K562 (cell line): ENCODE results near the gene SLC29A3. TPM values are rescaled to one million over a fixed set of nuclear protein-coding genes. Genes with fewer than 3 reads are reported as not detected.

Experiments
- ATAC-seq: fragments of 200-7000 bp; cut with Tn5 transposase; 3 replicates; pipeline ENCODE4 v1.9.1; 2020; ENCODE audit warnings: moderate library complexity
- BruUV-seq: library from RNA; stranded (reverse); fragments of 400-500 nt; replicated peaks from 2 replicates; lab custom pipeline; 2021; lab: Mats Ljungman, UMichigan
- CTCF ChIA-PET: fragments of 300-600 bp; formaldehyde crosslinking; extraction: SDS; loops from one replicate; lab custom pipeline; 2021; ENCODE audit warnings: low intra/inter-chr PET ratio; lab: Yijun Ruan, JAX
- POLR2A ChIA-PET: fragments of 300-600, 350-650 bp; sonication (Branson Sonifier 250); formaldehyde crosslinking; extraction: SDS; loops from one replicate; lab custom pipeline; 2021; ENCODE audit warnings: antibody characterized with exemption, inconsistent platforms; lab: Yijun Ruan, JAX
- DNase-seq, 4 experiments: peaks; one replicate each; pipeline versions ENCODE4 v3.0.0 to v3.0.0-alpha.2; 2011 to 2018; ENCODE audit warnings: low spot score in 3 of 4, mixed read lengths in 3 of 4; ENCODE audit errors: extremely low read depth in 1 of 4
- FAIRE-seq: peaks from 2 replicates; lab custom pipeline; 2011; peaks lifted over from hg19 to GRCh38; lab: Jason Lieb, UNC
- H2AFZ ChIP-seq: 2 replicates; pipeline ENCODE4 v1.6.0; 2011; ENCODE audit warnings: low read depth, low read length, control low read depth, inconsistent platforms
- H3K27ac ChIP-seq: fragments of 200-600 bp; 3 replicates; pipeline ENCODE4 v1.8.0; 2011; ENCODE audit warnings: low read depth, mild to moderate bottlenecking, control low read depth, inconsistent platforms, low read length, moderate library complexity, mixed read lengths; ENCODE audit errors: extremely low read depth
- H3K27me3 ChIP-seq, 2 experiments: fragments of 300-600 bp in 1 of 2; 2 replicates in 1 of 2; 3 replicates in 1 of 2; pipeline versions ENCODE4 v1.6.0 to v1.8.0; 2011; ENCODE audit warnings: inconsistent platforms in 2 of 2, low read length in 2 of 2, mild to moderate bottlenecking in 1 of 2, mixed read lengths in 1 of 2, moderate library complexity in 1 of 2; ENCODE audit not compliant: control insufficient read depth in 2 of 2, insufficient read depth in 2 of 2
- H3K36me3 ChIP-seq: fragments of 300-600 bp; 3 replicates; pipeline ENCODE4 v1.8.0; 2011; ENCODE audit warnings: mild to moderate bottlenecking, low read length, inconsistent platforms; ENCODE audit not compliant: control insufficient read depth, insufficient read depth
- H3K4me1 ChIP-seq, 2 experiments: fragments of 200-600 bp in 1 of 2; replicated peaks in 1 of 2; 2 replicates in 1 of 2; 3 replicates in 1 of 2; pipeline versions ENCODE4 v1.5.1 to v1.8.0; 2011; ENCODE audit warnings: inconsistent platforms in 2 of 2, low read length in 2 of 2, mild to moderate bottlenecking in 1 of 2, mixed read lengths in 1 of 2, moderate library complexity in 1 of 2; ENCODE audit not compliant: control insufficient read depth in 2 of 2, insufficient read depth in 2 of 2
- H3K4me2 ChIP-seq: 2 replicates; pipeline ENCODE4 v1.6.1; 2011; ENCODE audit warnings: low read length, control low read depth, inconsistent platforms, mixed read lengths; ENCODE audit not compliant: insufficient read depth
- H3K4me3 ChIP-seq: fragments of 200-600 bp; sonication (generic), shearing (Covaris generic); 2 replicates; pipeline ENCODE4 v1.5.1; 2016; ENCODE audit warnings: control low read depth, inconsistent platforms
- H3K79me2 ChIP-seq: fragments of 200-600 bp; 3 replicates; pipeline ENCODE4 v1.8.0; 2011; ENCODE audit warnings: low read length, inconsistent platforms; ENCODE audit not compliant: control insufficient read depth, insufficient read depth
- H3K9ac ChIP-seq, 2 experiments: 2 replicates each; pipeline versions ENCODE4 v1.6.0 to v1.6.1; 2011; ENCODE audit warnings: low read depth in 2 of 2, low read length in 2 of 2, control low read depth in 1 of 2, inconsistent platforms in 1 of 2, mild to moderate bottlenecking in 1 of 2, mixed read lengths in 1 of 2; ENCODE audit not compliant: insufficient read depth in 1 of 2
- H3K9me1 ChIP-seq: one replicate; pipeline ENCODE4 v1.6.0; 2011; ENCODE audit warnings: inconsistent platforms, mild to moderate bottlenecking, low read length, moderate library complexity; ENCODE audit not compliant: control insufficient read depth, insufficient read depth
- H3K9me3 ChIP-seq: replicated peaks from 2 replicates; pipeline ENCODE4 v1.5.1; 2011; ENCODE audit warnings: low read depth, low read length, inconsistent platforms; ENCODE audit not compliant: control insufficient read depth, insufficient read depth
- H4K20me1 ChIP-seq: replicated peaks from 2 replicates; pipeline ENCODE4 v1.6.1; 2011; ENCODE audit warnings: low read length, inconsistent platforms, mixed read lengths; ENCODE audit not compliant: control insufficient read depth, insufficient read depth
- FOXK2 ChIP-seq, 2 experiments: fragments of 450-650 bp; IDR thresholded peaks in 1 of 2; conservative IDR thresholded peaks in 1 of 2; 2 replicates each; pipeline ENCODE4 v1.6.1; 2016; ENCODE audit warnings: low read depth in 2 of 2, mild to moderate bottlenecking in 1 of 2
- GABPB1 ChIP-seq: sonication (generic); formaldehyde crosslinking; IDR thresholded peaks from 2 replicates; pipeline ENCODE4 v1.8.0; 2022; ENCODE audit warnings: mild to moderate bottlenecking, missing genetic modification reagents
- HDAC6 ChIP-seq: IDR thresholded peaks from 2 replicates; pipeline ENCODE4 v1.6.1; 2012; ENCODE audit warnings: low read depth, mild to moderate bottlenecking, control low read depth, inconsistent platforms, low read length, moderate library complexity
- HDGF ChIP-seq: fragments of 450-650 bp; IDR thresholded peaks from 2 replicates; pipeline ENCODE4 v1.6.1; 2016
- HNRNPL ChIP-seq: fragments of 200-400 bp; formaldehyde crosslinking; IDR thresholded peaks from 2 replicates; pipeline ENCODE4 v1.6.1; 2017; ENCODE audit warnings: low read depth, mild to moderate bottlenecking, low read length
- PTTG1 ChIP-seq: fragments of 450-650 bp; IDR thresholded peaks from 2 replicates; pipeline ENCODE4 v1.6.1; 2016; ENCODE audit warnings: low read depth, mild to moderate bottlenecking, missing genetic modification characterization, missing compliant biosample characterization
- RBM22 ChIP-seq: fragments of 200-400 bp; formaldehyde crosslinking; IDR thresholded peaks from 2 replicates; pipeline ENCODE4 v1.6.1; 2018; ENCODE audit warnings: low read length, low read depth; ENCODE audit not compliant: poor library complexity, severe bottlenecking
- RFX7 ChIP-seq: fragments of 250-450 bp; sonication (Bioruptor Pico); IDR thresholded peaks from 2 replicates; pipeline ENCODE4 v1.5.1; 2021; ENCODE audit warnings: mild to moderate bottlenecking
- SAFB ChIP-seq: fragments of 200-400 bp; formaldehyde crosslinking; IDR thresholded peaks from 2 replicates; pipeline ENCODE4 v1.6.1; 2017; ENCODE audit warnings: low read depth, low read length, borderline replicate concordance
- ZBTB7A ChIP-seq: IDR thresholded peaks from 2 replicates; pipeline ENCODE4 v1.6.1; 2011; ENCODE audit warnings: low read depth, mild to moderate bottlenecking, low read length, moderate library complexity, borderline replicate concordance; ENCODE audit not compliant: control insufficient read depth
- ZNF57 ChIP-seq: fragments of 450-650 bp; formaldehyde crosslinking; IDR thresholded peaks from 2 replicates; pipeline ENCODE4 v1.4.0; 2020; ENCODE audit warnings: mild to moderate bottlenecking, moderate library complexity
- WGBS: fragments of 100-300 bp; shearing (Covaris generic); methylation state at CpG from one replicate; pipeline ENCODE4 v1.1.6; 2016; ENCODE audit warnings: low coverage, mixed read lengths; ENCODE audit not compliant: insufficient coverage; ENCODE audit errors: missing lambda C conversion rate; 5-methylcytosine and 5-hydroxymethylcytosine counted together
- in situ Hi-C: fragments of 300-500 bp; cut with MboI; formaldehyde crosslinking; loops from 4 replicates; pipeline ENCODE4 v1.15.0; 2018; ENCODE audit warnings: inconsistent platforms, mixed read lengths
- intact Hi-C: fragments of 100-400 bp; cut with micrococcal nuclease; formaldehyde crosslinking; loops from 2 replicates; pipeline ENCODE4 v1.14.2; 2022
- polyA plus RNA-seq, 8 experiments: library from polyadenylated mRNA; depleted of rRNA in 4 of 8; stranded (reverse) in 5 of 8; unstranded in 3 of 8; fragments of >200 nt; fragmentation: Nextera tagmentation in 2 of 8; fragmentation: Illumina TruSeq in 1 of 8; extraction: Ambion mirVana in 2 of 8; extraction: Trizol in 1 of 8; gene quantifications; 2 replicates each; pipeline versions ENCODE4 v1.2.1 to v1.2.3, GENCODE V29; 2011 to 2014; ENCODE audit warnings: inconsistent platforms in 1 of 8, missing spikeins in 1 of 8
- total RNA-seq, 7 experiments: library from RNA; depleted of rRNA in 6 of 7; stranded (reverse); fragments of >200 nt in 6 of 7; fragmentation: Illumina TruSeq in 2 of 7; extraction: Trizol in 2 of 7; gene quantifications; 2 replicates each; pipeline versions ENCODE4 v1.2.1 to v1.2.3, GENCODE V29; 2011 to 2021; ENCODE audit warnings: low replicate concordance in 1 of 7
- TF ChIP-seq, protein P1 (sequence below): sonication (generic); formaldehyde crosslinking; IDR thresholded peaks from 2 replicates; pipeline ENCODE4 v1.8.1; 2023; ENCODE audit warnings: mild to moderate bottlenecking, missing genetic modification reagents, moderate library complexity
- TF ChIP-seq, protein P2 (sequence below): fragments of 450-650 bp; IDR thresholded peaks from 2 replicates; pipeline ENCODE4 v1.6.1; 2016

SLC29A3 gene
- total and polyA plus RNA-seq, 9 of the 15 experiments (the other 6 are each of a cell fraction or from before 2014, with no cell fraction given): 2.1 to 10.7 (median 4.6) TPM

DNA sequence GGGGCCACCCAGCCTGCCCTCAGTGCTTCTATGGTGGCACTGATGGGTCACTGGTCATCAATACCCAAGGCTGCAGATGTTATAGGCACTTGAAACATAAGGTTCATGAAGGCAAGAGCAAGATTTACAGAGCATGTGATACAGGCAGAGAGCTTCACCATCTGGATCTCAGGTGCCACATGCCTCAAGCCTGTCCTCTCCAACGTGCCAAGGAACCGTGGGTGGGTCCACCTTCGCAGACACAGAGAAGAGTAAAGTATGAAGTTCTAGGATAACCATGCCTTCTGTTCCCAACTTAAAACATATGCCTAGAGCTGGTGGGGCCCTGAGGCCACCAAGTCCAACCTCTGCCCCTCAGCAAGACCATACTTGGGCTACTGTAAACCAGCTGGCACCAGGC, 51.0 kb downstream of the SLC29A3 start:
- no peaks in the 10 kb centered on the region for H3K79me2 ChIP-seq
- no peak overlapping the region for H3K9ac ChIP-seq
- DNase-seq (no peak), FAIRE-seq (no peak), ATAC-seq (no peak)
- H3K4me3 ChIP-seq: no peak overlapping the region
- TF ChIP-seq PTTG1 (tag) (no peak), RBM22 (no peak), GABPB1 (no peak), HNRNPL (no peak), HDAC6 (no peak), ZBTB7A (no peak), ZNF57 (CRISPR knock-in tag) (no peak), FOXK2 (conservative IDR thresholded peaks at IDR 0.05 in 1 of 2, IDR thresholded peaks at IDR 0.05 in 1 of 2; ENCODE audit: low read depth in 2 of 2) (no peak), HDGF (no peak), RFX7 (CRISPR knock-in tag) (no peak), SAFB (no peak)
- TF ChIP-seq, protein P1, sequence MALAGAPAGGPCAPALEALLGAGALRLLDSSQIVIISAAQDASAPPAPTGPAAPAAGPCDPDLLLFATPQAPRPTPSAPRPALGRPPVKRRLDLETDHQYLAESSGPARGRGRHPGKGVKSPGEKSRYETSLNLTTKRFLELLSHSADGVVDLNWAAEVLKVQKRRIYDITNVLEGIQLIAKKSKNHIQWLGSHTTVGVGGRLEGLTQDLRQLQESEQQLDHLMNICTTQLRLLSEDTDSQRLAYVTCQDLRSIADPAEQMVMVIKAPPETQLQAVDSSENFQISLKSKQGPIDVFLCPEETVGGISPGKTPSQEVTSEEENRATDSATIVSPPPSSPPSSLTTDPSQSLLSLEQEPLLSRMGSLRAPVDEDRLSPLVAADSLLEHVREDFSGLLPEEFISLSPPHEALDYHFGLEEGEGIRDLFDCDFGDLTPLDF (CRISPR knock-in tag): no peak
- TF ChIP-seq, protein P2, sequence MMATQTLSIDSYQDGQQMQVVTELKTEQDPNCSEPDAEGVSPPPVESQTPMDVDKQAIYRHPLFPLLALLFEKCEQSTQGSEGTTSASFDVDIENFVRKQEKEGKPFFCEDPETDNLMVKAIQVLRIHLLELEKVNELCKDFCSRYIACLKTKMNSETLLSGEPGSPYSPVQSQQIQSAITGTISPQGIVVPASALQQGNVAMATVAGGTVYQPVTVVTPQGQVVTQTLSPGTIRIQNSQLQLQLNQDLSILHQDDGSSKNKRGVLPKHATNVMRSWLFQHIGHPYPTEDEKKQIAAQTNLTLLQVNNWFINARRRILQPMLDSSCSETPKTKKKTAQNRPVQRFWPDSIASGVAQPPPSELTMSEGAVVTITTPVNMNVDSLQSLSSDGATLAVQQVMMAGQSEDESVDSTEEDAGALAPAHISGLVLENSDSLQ: no peak
- H3K4me1 ChIP-seq: no peaks in the 10 kb centered on the region; a peak in 1 of 5 replicates
- no peaks in the 10 kb centered on the region for H3K9me3 ChIP-seq
- H4K20me1 ChIP-seq: no peaks in the 10 kb centered on the region
- WGBS: 9% methylated on average over 3 of the region's 3 CpGs
- no peak overlapping the region for H3K4me2 ChIP-seq
- ChIA-PET POLR2A (interaction anchor here (0.6 to 1.0 kb wide), 3 partner anchors 44 to 200 kb away, joined by 3 read pairs; no protein-coding TSS in a partner anchor), CTCF (no interaction called here)
- in situ Hi-C loops (no loop called here), intact Hi-C loops (no loop called here)
- peaks cover 6 to 32% of the 10 kb centered on the region in 2 experiments; a peak in 4 of 5 replicates for H3K27me3 ChIP-seq
- H3K9me1 ChIP-seq: no peaks in the 10 kb centered on the region
- H2AFZ ChIP-seq: no peak overlapping the region
- H3K27ac ChIP-seq: no peak overlapping the region
- no TSS peak for BruUV-seq
- no peaks in the 10 kb centered on the region for H3K36me3 ChIP-seq
